Stimulated activated CD4-positive, alpha-beta T cell treated with anti-CD3 and anti-CD28 coated beads, Interleukin-12 subunit alpha, Interleukin-12 subunit beta, amount 100 ng/mL, for 48 hours (primary cell): ENCODE results near the gene RTRAF.

ENCODE experiments used
- DNase-seq, 3 donors: peaks; one replicate each; pipeline ENCODE4 v3.0.0-alpha.2; 2020; ENCODE audit warnings: low read depth in 2 of 3, low spot score in 1 of 3

Gene RTRAF

DNA sequence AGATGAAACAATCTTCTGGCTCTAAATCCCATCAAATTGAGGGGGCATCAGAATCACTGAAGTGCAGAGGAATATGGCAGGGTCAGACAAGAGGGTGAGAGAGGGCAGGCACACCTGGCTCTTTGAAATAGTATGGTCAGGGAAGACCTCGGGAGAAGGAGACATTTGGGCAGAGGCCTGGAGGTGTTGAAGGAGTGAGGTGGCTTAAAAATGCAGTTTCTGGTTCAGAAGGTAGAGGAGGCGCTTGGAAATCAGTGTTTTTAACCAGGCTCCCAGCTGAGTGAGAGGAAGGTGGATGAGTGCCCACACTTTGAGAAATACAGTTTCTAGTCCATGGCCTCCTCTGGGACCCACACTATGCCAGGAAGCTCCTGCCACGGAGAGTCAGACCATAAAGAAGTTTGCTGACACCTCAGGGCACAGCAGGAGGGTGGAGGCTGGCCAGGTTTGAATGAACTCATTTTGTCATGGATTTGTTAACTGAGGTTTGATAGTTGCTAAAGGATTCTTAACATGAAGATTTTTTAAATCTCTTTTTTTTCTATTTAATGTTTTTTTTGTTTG lies 59.4 kb downstream of the RTRAF start:
- DNase-seq: no peak

DNA sequence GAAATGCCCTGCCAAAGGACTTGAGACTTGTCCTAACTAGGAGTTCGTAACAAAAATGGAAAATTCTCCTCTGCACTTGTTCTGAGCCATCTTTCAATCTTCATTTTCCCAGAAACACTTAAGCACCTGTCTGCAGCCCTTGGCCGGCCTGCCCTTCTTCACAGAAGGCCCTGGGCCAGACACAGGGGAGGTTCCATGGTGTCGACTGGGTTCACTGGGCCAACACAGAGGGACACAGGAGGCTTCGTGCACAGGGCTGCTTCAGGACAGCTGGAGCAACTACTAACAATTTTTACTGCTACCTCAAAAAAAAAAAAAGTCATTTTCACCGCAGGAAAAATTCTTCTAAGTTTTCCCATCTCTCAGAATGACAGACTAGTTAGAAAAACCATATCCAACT lies 59.9 kb downstream of the RTRAF start:
- DNase-seq: no peak

DNA sequence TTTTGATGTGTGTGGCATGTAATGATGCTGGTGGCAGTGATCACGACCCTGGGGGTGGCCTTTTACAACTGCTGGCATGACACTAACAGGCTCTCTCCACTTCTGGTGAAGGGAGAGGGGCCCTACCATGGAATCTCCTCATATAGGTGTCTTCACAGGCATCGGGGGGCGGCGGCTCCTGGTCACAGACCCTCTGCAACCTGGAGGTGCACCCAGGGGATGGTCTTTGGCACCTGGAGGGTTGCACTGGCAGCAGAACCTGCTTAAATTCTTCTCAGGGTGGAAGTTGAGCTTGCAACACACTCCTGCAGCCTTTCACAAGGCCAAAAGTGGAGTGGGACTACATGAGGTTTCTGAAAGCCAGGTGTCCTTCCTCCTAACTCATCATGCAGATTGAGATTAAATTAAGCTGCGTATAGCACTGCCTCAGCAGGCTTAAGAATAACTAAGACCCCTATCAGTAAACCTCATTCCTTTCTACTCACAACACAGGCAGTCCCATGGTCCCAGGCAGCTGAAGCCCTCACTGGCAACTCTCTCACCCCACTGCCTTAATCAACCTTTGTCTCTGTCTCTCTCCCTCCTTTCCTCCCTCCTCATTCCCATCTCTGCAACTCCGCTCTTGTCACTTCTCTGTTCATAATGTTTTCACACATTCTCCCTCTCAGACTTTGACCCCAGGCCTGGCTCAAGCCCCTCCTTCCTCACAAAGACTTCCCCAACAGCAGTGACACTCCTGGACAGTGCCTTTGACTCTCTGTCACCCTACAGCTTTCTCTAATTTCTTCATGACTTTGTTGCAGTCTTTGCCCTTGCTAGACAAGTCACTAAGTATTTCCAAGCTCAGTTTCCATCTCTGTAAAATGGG lies 60.6 kb downstream of the RTRAF start:
- DNase-seq: no peak

DNA sequence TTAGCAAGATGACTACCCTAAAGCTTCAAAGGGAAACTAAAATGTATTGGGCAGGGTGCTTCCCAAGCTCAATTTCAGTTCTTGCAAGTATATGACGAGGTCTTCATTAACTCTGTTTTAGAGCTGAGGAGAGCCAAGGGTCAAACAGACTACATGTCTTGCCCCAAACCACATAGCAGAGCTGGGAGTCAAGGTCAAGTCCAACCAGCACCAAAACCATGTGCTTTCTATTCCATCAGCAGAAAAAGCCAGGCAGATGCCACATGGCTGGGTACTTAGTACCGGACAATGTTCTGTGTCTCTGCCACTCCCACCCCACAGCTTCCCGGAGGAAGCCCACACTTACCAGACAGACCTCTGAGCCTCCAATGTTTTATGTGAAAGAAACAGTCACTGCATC lies 61.9 kb downstream of the RTRAF start:
- no peak for DNase-seq

DNA sequence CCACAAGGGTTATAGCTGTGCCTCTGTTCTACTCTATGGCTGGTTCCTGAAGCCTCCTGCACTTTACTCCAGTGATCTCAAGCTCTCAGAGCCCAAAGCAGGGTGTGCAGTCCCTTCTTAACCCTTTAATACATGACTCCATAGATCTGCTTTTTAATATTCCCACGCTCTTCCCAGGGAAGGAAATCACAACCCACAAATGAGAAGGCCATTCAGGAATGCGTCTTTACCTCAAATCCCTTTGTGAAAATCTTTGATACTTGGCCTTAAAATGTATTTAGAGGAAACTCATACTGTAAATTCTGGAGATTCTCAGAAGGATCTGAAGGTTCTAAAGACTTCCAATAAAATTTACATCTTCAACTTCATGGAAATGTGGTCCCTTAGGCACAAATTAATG lies 62.5 kb downstream of the RTRAF start:
- no peak for DNase-seq

DNA sequence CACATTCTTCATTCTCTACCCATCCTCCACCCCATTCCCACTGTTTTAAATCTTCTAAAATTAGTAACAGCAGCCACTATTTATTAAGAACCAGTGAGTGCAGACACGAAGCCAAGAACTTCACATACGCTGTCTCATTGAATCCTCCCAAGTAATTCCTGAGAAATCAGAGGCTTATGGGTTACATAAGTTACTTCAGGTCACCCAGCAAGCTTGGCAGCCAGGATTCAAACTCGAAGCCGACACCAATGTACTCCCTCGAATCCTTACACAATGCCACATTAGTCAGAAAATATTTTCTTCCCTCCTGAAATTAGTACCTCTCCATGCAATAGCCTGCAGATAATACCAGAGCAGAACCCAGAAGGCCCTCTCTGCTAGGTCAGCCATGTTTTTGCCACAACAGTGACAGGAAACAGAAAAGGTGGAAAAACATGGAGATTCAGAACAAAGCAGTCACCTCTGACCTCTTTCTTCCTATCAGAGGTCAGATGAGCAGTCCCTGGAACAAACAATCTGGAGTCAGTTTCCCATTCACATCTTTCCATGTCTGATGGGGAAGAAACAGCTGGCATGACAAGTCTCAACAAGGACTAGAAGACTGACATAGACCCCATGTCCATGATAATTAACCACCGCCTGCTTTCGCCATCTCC lies 63.1 kb downstream of the RTRAF start:
- DNase-seq: no peak

DNA sequence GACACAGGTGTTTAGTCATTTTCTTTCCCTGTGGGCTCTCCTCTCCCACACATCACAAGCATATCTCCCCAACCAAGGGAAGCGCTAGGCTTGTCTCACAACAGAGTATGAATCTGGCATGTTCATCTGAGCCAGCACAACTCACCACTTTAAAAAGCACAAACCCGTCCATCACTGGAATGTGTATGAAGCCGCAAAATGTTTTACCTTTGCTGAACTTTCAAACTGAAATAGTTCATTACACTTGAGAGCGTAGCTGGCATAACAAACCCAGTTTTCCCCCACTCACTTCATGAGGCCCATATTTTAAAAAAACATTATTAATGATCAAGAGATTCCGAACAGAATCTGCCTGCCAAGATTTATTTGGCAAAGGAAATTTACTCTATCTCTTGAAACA lies 63.7 kb downstream of the RTRAF start:
- no peak for DNase-seq

DNA sequence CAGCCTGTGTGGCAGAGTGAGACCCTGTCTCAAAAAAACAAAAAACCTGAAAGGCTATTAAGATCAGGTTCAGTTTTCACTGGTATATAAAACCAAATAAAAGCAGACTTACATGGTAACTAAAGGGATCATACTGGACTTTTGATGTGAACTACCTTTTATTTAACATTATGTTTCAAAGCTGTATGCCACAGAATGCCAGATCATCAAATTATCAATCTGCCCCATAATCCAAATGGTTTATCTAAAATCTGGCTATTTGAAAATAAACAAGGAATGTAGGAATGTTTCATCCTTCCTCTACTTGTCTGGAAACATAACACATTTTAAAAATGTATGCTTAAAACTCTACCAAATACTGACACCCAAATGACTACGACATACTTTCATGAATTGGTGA lies 65.3 kb downstream of the RTRAF start:
- no peak for DNase-seq

DNA sequence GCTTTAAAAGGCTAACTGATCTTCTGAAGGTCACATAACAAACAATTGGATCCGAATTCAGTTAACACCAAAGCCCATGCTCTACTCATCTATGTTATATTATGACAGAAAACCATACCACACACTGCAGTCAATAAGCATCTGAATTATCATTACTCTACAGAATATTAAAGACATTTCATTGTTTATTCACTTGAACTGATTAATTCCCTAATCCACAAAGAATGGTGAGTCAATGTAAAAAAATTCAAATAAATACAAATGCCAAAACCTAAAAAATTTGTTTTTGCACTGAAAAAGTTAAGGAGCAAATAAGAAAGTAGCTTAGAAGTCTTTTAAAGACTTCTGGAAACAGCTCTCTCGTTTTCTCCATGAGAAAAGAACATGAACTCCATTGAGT lies 65.8 kb downstream of the RTRAF start:
- no peak for DNase-seq

DNA sequence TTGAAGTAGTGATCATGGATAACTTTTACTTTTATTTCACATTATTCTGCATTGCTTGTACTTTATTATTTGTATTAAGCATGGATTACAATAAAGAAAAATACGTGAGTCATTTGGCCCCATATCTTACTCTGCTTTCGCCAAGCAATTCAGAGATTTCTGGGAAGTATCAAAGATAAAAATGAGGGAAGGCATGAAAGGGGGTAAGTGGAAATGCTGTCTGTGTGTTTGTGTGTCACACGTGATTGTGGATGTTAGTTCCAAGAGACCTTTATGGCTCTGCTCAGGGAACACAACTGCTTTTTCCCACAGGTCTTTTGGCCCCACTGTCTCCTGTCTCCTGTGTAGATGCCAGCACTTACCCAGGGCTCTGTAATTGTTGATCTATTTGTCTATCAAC lies 69.0 kb downstream of the RTRAF start:
- no peak for DNase-seq

DNA sequence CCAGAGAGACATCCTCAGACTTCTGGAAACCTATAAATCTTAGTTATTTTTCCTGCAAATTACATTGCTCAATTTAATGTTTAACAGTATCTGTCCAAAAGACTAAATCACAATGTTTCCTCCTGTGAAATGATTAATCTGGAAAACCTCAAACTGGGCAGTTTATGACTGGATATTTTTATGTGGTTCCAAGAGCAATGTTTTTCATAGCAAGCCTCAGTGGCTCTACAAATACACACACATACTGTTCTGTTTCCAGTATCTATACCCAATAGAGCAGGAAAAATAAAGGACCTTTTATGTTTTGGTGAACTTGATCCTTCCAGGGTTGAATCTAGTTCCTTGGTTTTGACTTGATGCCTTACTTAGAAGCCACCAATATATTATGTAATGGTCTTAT lies 70.3 kb downstream of the RTRAF start:
- no peak for DNase-seq

DNA sequence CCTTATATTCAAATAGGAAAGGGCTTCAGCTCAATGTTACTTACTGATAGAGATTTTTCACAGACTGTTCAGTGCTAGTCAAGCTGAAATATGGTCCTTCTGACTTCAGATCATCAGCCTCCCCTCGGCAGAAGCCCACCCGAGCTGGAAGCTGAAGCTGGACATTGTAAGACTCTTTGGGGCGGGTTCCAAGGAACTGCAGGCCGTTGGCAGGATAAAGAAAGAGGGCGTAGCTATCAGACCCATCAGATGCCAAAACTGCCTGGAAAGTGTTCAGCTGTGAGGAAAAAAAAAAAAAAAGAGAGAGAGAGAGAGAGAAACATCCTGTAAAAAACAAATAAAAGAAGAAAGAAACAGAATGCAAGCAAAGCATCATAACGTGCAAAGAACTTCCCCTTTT lies 70.7 kb downstream of the RTRAF start:
- no peak for DNase-seq
